ENCODE data around the gene LOC101059915.

Gene LOC101059915

DNA sequence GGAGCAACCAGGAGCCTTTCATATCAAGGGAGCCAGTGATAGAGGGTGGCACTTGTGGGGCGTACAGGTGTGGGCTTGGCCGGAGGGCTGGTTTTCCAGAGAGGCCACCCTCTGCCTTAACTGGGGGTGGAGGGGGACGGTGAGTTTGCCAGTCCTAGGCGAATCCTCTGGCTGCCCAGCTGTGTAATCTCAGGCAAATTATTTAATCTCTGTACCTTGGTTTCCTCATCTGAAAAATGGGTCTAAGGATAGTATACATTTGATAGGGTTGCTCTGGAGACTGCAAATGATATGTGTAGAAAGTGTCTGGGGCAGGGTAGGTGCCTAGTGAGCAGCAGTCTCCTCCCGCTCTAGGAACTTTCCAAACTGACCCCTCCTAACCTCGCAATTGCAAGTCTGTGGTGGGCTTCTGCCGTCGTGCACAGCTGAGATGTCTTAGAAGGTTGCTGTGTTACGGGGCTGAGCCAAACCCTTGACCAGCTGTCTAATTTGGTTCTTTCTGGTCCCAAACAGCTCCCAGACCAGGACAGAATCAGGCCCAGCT, 45.2 kb upstream of the LOC101059915 start:
- no peak for DNase-seq (ENCODE audit: low spot score)
- peak overlapping the region in 1 of 2 donors; percentile 61 for H3K27ac ChIP-seq
- TF ChIP-seq, protein P1, sequence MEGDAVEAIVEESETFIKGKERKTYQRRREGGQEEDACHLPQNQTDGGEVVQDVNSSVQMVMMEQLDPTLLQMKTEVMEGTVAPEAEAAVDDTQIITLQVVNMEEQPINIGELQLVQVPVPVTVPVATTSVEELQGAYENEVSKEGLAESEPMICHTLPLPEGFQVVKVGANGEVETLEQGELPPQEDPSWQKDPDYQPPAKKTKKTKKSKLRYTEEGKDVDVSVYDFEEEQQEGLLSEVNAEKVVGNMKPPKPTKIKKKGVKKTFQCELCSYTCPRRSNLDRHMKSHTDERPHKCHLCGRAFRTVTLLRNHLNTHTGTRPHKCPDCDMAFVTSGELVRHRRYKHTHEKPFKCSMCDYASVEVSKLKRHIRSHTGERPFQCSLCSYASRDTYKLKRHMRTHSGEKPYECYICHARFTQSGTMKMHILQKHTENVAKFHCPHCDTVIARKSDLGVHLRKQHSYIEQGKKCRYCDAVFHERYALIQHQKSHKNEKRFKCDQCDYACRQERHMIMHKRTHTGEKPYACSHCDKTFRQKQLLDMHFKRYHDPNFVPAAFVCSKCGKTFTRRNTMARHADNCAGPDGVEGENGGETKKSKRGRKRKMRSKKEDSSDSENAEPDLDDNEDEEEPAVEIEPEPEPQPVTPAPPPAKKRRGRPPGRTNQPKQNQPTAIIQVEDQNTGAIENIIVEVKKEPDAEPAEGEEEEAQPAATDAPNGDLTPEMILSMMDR (IDR thresholded peaks at IDR 0.05), result no peak
- H3K4me3 ChIP-seq, result no peak overlapping the region

DNA sequence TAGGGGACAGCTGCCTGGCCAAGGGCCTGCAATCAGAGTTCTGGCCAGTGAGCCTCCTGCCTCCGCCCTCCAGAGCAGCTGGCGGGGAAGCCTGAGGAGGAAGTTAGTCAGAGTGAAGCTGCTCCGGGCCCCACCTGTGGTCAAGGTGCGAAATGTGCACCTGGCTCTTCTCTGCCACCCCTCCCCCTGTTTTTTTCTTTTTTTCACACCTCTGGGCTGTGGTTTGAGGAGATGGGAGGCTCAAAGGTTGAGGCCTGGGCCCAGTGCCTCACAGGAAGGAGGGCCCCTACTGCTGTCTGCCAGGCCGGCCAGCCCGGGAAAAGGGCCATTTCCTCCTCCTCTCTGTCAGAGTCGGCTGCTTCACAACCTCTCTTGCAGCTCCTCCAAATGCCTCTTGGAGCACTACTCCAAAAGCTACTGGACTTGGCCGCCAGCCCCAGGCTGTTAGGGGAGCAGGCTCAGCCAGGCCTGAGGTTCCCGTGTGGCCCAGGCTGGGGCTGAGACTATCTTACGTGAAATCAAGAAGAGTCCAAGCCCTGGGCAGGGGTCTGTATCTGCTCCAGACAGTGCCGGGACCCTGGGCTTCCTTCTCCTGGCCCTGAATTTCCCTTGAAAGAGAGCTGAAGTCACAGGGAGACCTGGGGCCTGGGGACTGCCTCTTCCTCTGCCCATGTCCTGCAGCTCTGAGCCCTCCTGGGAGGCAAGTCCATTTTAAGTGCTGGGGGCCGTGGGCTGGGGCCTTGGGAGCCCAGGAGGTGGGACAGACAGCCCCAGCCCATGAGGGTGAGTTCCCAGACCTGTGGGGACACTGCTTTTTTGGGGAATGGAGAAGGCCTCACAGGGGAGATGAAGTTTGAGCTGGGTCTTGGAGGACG, 44.5 kb upstream of the LOC101059915 start:
- Histone ChIP-seq H3K4me3 (no peak overlapping the region), H3K27ac (peak overlapping the region; percentile 56 to 61)
- DNase-seq (ENCODE audit: low spot score), result no peak
- TF ChIP-seq, protein P1 (IDR thresholded peaks at IDR 0.05), result no peak

DNA sequence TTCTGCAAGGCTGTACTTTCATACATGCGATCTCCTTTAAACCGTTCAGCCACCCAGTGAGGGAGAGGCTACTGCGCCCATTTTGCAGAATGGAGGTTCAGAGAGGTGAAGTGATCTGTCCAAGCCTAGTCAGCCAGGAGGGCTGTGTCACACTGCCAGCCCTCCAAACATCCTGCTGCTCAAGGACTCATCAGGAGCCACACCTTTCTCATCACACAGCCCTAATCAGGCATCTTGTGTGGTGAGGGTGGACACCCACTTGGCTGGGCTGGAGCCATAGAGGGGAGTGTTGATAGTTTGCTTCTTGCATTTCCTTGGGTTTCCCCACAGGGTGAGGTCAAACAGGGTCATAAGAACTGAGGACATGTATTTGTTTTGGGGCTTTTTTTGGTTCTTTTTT, 43.6 kb upstream of the LOC101059915 start:
- DNase-seq (ENCODE audit: low spot score), result no peak
- TF ChIP-seq, protein P1 (IDR thresholded peaks at IDR 0.05), result no peak
- H3K27ac ChIP-seq, result peak overlapping the region in 1 of 2 donors; percentile 61
- no peak overlapping the region for H3K4me3 ChIP-seq

DNA sequence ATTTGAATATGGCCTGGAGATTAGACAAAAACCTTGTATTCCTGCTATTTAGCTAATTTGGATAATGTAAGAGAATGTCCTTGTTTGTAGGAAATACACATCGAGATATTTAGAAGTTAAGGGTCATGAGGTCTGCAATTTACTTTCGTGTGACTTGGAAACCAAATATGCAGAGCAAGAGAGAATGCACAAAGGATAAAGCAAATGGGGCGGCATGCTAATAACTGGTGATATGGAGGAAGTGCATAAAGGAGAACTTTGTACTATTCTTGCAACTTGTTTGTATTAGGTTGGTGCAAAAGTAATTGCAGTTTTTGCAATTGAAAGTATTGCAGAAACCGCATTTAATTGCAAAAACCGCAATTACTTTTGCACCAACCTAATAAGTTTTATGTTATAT, 41.9 kb upstream of the LOC101059915 start:
- no peak overlapping the region for H3K27ac ChIP-seq
- TF ChIP-seq, protein P1 (IDR thresholded peaks at IDR 0.05), result no peak
- DNase-seq (ENCODE audit: low spot score), result no peak

DNA sequence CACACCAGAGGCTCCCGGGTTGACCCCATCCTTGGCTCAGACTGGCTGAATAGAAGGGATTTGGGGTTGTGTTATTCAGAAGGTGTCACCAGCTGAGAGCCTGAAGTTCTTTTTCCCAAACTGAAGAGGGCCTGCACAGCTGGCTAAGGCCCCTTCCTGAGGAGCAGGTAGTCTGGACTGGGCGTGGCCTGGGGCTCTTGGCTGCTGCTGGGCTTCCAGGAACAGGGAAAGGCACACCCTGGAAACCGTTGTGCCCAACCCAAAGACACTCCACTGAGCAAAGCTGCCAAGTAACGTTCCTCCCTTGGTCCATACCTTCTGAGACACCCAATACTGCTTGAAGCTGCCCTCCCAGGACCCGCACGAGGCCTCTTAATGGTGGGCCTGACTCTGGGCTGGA, 40.8 kb upstream of the LOC101059915 start:
- no peak overlapping the region for H3K27ac ChIP-seq
- DNase-seq (ENCODE audit: low spot score), result no peak
- TF ChIP-seq, protein P1 (IDR thresholded peaks at IDR 0.05), result no peak
- no peak overlapping the region for H3K4me3 ChIP-seq

More for the DNA sequence above, 41.9 kb upstream of the LOC101059915 start:
- H3K4me3 ChIP-seq, result no peak overlapping the region

DNA sequence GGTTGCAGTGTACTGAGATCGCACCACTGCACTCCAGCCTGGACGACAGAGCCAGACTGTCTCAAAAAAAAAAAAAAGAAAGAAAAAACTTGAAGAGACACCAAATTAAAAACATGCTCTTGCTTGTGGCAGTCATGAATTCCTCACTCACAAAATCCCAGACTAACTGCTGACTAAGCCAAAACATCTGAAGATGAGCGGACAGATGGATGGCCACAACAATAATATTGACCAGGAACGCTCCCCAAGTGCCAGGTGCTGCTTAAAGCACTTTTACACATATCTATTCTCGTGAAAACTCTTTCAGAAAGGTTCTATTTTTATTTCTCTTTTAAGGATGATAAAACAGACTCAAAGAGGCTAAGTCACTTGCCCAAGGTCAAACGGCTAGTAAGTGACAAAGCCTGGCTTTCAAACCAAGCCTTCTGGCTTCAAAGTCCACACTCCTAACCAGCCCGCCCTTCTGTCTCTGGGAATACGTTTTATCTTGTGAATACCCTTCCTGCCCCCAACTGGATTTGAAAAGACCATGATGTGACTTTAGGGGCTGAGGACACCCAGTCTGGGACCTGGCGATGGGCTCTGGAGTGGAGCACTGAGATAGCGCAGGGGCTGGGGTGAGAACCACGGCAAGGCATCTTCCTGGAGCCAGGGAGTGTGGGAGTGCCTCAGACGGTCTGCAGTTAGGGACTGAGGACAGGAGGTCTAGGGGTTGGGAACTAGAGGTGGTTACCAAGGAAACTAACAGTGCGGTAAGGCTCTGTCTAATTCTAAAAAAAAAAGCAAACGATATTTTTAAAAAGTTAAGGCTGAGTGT, 39.5 kb upstream of the LOC101059915 start:
- TF ChIP-seq, protein P1 (IDR thresholded peaks at IDR 0.05), result no peak
- Histone ChIP-seq H3K4me3 (no peak overlapping the region), H3K27ac (no peak overlapping the region)
- DNase-seq (ENCODE audit: low spot score), result no peak
